HG03159 (cell line): ENCODE measurements around the gene CATSPERB.
"Not testable (repeated sequence)": the region's sequence is repeated elsewhere in the genome, so short reads cannot be mapped to it uniquely, and the experiment has no call there.

Experiments
- ATAC-seq: cut with Tn5 transposase; IDR thresholded peaks from one replicate; pipeline ENCODE4 v1.9.1; 2021; ENCODE audit warnings: mild to moderate bottlenecking, moderate library complexity; ENCODE audit not compliant: unreplicated experiment

The CATSPERB gene

DNA sequence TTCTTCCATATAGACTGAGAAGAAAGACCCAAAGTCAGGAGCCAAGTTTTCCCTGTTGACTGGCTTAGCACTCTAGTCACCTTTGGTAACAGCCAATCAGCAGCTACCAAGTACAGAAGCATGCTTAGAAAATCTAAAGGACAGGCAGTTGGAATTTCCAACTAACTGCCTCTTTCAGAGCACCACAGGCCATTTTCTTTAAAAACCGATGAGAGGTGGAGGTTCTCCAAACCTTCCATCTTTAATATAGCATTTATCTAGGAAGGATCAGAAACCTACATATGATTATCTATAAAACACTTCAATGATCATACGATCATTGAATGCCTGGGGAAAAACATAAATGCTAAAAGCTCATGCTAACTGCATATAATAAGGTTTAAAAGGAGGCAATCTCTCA lies at the start of gene CATSPERB:
CATSPERB (minus strand) TSS at position 101 of the 400 bp plus-strand sequence. CDS start 2,607 bp downstream, outside the sequence.
- no peak for ATAC-seq

DNA sequence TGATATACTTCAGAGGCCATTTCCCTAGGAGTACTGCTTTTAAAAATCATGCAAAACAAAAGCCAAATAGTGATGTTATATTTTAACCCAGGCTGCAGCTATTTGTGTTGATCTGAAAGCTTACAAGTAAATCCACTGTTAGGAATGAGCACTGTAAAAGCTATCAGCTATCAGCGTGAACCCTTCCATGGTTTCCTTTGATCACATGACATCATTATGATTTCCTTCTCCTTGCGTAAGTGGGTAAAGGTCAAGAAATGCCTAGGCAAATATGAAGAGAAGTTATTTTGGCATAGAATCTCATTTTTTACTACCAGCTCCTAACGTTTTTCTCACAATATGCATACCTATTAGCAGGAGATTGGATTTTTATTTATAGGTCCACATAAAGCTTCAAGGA lies 48.6 kb upstream of the CATSPERB start:
- no peak for ATAC-seq

GRCh38 chr14:91778217-91778616 lies 46.3 kb upstream of the CATSPERB start:
- ATAC-seq: no peak

- no peak for ATAC-seq
Measured at GRCh38 chr14:91774140-91775096, 42.5 kb upstream of the CATSPERB start.

- ATAC-seq: no peak
Measured at GRCh38 chr14:91770185-91770584, 38.3 kb upstream of the CATSPERB start.

- no peak for ATAC-seq
Measured at GRCh38 chr14:91755570-91756295, 23.8 kb upstream of the CATSPERB start.

- no peak for ATAC-seq
Measured at GRCh38 chr14:91754819-91755218, 22.9 kb upstream of the CATSPERB start.

DNA sequence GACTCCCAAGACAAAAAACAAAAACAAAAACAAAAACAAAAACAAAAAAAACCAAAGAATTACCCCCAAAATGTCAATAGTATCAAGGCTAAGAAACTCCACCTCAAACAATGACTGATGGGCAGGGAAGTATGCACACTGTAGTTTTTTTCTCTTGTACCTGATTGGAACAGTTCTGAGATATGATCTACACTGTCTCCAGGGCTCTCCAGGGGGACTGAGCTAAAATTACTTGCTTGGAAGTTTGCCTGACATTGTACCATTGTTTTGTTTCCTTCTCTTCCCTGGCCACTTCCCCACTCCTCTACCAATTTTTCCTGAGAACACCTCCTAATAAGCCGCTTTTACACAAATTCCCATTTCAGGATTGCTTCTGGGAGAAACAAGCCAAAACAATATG lies 22.3 kb upstream of the CATSPERB start:
- ATAC-seq: no peak

- ATAC-seq: no peak
Measured at GRCh38 chr14:91753501-91754128, 21.7 kb upstream of the CATSPERB start.

DNA sequence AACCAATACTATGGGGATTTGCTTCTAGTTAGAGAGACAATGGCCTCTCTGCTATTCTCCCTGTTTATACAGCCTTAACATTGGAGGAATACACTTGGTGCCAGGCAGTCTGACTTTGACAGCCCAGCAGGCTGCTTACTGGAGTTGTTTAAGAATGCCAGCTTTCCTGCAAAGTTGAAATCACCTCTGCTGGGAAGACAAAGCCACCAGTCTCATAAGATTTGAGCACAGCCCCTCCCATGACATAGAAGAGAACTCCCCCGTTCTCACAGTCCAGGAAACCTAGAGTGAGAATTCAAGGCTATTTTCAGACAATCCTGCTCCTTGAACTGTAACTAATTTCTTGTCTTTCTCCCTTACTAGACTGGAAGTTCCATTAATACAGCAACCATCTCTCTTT lies 21.1 kb upstream of the CATSPERB start:
- ATAC-seq: no peak

GRCh38 chr14:91751719-91752118 lies 19.8 kb upstream of the CATSPERB start:
- no peak for ATAC-seq

GRCh38 chr14:91750634-91751198 lies 18.8 kb upstream of the CATSPERB start:
- no peak for ATAC-seq

- ATAC-seq: no peak
Measured at GRCh38 chr14:91749868-91750267, 18.0 kb upstream of the CATSPERB start.

GRCh38 chr14:91748049-91748448 lies 16.2 kb upstream of the CATSPERB start:
- ATAC-seq: no peak

GRCh38 chr14:91745344-91745743 lies 13.5 kb upstream of the CATSPERB start:
- no peak for ATAC-seq

- ATAC-seq: no peak
Measured at GRCh38 chr14:91744068-91744480, 12.2 kb upstream of the CATSPERB start.

- ATAC-seq: no peak
Measured at GRCh38 chr14:91743305-91743653, 11.4 kb upstream of the CATSPERB start.

DNA sequence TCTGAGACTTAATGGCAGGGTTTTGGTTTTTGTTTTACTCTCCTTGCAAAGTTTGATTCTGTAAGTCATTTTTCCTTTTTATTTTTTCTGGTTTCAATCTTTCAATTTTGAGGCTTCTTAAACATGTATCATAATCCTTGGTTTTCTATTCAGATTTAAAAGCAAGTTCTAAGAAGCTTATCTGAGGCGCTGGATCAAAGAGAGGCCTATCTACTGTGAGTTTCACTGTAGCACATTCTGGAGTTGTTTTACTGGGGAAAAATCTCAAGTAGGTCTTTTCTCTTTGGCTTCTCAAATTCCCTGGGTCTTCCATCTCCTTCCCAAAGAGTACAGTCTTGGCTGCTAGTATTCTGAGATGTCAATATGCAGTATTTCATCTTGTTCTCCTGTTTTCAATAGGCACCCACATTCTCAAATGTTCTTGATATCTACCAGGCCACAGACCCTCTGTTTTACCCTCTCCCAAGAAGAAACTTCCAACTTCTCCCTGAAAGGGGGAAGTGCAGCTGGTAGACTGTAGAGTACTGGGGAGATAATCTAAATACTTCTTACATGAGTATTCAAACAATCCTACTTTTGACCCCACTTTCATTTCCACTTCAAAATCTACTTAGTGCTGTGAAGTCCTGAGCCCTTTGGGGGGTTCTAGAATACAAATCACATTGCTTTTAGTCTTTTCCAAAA lies 10.9 kb upstream of the CATSPERB start:
- ATAC-seq: no peak

DNA sequence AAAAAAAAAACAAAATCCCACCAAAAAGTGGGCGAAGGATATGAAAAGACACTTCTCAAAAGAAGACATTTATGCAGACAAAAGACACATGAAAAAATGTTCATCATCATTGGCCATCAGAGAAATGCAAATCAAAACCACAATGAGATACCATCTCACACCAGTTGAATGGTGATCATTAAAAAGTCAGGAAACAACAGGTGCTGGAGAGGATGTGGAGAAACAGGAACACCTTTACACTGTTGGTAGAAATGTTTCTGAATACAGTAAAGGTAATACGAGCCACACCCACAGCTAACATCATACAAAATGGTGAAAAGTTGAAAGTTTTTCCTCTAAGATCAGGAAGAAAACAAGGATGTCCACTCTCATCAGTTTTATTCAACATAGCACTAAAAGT lies 8.0 kb upstream of the CATSPERB start:
- ATAC-seq: not testable (repeated sequence)

GRCh38 chr14:91737619-91738018 lies 5.7 kb upstream of the CATSPERB start:
- no peak for ATAC-seq
